Activated effector memory CD4-positive, alpha-beta T cell treated with anti-CD3 and anti-CD28 coated beads, Interleukin-2, amount 50 U/mL, for 16 hours (primary cell): ENCODE results near the gene PLXNA2.

Source experiments
- DNase-seq: peaks from one replicate; pipeline ENCODE4 v3.0.0-alpha.2; 2020

The PLXNA2 gene

DNA sequence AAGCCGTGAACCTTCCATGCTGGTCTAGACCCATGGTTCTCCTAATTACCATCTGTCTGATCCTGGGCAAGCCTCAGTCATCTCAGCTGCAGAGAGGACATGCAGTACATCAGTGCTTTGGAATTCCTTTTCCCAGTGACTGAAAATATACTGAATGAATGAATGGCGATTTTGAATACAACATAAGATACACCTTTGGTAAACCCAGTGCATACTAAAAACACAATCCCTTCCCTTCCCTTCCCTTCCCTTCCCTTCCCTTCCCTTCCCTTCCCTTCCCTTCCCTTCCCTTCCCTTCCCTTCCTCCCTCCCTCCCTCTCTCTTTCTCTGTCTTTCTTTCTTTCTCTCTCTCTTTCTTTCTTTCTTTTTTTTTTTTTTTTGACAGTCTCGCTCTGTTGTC lies 21.3 kb upstream of the PLXNA2 start:
- no peak for DNase-seq

- no peak for DNase-seq
Observed at GRCh38 chr1:208265122-208265469, 20.9 kb upstream of the PLXNA2 start.

DNA sequence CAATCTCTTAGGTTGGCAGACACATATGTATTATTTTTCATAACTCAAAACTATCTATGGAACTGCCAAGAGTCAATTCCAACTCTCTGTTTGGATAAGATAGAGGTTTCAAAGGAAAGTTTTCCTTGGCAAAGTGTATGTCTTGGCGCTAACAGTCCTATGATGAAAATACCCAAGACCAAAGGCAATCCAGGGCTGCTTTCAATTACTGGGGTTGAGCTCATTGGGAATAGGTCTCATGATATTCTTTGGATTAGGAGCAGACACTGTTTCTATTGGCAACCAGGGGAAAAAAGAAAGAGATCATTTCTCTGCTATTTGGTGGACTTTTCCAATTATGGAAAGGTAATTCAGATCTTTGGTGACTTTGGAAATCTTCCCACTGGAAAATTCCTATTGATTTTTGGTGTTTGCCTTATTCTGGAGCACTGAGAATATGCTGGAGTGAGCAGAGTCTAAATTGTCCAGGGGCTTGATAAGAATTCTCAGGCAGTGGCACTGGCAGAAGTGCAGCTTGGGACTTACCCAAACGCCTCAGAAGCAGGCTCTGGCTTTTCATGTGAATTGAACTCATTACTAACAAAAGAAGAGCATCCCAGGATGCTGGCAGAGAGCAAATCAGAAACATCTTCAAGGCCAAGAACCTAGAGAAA lies 20.4 kb upstream of the PLXNA2 start:
- DNase-seq, result no peak

DNA sequence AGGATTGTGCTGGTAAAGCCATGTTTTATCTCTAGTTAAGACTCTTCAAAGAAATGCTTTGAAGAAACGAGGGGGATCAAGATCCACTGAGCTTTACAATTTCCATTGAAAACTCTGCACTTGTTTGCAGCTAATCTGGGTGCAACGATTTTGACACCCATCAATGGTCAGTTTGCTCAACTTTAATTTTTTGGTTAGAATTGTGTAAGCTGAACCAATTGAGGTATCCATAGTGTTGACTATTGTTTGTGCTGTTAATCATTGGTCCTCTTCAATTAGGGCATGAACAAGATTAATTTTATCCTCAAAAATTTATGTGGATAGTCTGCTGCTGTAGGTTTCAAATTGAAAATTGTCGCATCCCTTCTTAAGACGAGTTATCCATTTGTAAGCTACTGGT lies 17.7 kb upstream of the PLXNA2 start:
- no peak for DNase-seq

GRCh38 chr1:208258277-208258676 lies 14.1 kb upstream of the PLXNA2 start:
- no peak for DNase-seq

GRCh38 chr1:208257351-208257750 lies 13.2 kb upstream of the PLXNA2 start:
- no peak for DNase-seq

GRCh38 chr1:208256556-208256955 lies 12.4 kb upstream of the PLXNA2 start:
- no peak for DNase-seq

- no peak for DNase-seq
Observed at GRCh38 chr1:208256091-208256490, 11.9 kb upstream of the PLXNA2 start.

DNA sequence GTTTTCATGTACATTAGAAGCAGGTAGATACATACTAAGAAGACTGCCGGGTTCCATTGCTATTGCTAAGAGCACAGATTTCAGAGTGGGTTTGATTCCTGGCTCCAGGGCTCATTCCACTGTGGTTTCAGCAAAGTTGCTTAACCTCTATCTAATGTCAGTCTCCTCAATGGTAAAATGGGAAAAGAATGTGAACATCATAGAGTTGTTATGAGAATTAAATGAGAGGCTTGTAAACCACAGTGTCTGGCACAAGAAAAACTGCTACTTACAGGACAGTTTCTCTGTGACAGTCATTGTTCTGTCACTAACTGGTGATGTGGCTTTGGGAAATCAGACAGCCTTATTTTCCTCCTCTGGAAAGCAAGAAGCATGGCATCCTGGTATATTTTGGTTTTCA lies 10.7 kb upstream of the PLXNA2 start:
- no peak for DNase-seq

DNA sequence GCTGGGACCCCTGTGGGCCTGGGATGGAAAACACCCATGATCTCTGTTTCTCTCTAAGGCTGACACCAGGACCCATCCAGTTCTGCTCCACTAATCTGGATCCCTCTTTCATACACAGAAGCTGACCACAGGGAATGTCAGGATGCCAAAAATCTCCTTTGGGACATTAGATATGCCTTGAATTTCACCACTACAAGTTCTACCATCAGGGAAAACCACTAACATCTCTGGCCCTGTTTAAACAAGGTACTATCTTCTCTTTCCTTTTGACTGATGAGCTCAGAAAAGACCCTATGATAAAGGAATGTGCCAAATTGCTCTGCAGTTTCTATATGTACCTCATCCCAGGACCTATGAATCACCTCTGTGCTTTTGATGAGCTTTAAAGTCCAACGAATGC lies 10.2 kb upstream of the PLXNA2 start:
- DNase-seq, result no peak

DNA sequence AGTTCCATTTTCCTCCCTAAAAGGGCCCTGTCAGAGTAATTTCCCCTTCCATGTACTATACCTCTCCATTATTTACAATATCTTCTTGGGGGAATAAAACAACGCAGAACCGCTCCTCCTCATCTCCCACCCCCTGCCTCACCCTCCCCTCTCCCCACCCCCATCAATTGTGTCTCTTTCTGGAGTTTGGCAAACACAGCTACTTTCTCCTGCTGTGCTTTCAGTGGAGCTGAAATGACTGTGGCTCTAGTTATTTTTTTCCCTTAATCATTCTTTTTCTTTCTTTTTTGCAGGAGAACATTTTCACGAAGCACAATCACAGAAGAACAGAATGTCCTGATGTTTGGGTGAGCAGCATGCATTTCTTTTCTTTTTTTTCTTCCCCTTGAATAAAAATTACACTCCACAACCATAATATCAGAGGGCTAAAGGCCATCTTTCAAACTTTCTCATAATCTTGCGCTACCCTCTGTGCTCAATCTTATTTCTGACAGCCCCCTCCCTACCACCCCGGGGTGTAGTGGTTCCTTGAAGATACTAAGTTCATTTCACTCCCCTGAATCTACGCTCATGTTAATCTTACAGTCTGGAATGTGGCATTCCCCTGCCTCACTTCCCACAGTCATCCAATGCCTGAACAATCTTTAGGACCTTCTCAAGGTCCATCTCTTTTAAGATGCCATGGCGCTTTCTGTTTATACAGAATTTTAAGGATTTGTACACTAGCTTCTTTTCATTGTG lies 8.8 kb upstream of the PLXNA2 start:
- DNase-seq, result no peak

GRCh38 chr1:208251911-208252835 lies 8.0 kb upstream of the PLXNA2 start:
- no peak for DNase-seq

DNA sequence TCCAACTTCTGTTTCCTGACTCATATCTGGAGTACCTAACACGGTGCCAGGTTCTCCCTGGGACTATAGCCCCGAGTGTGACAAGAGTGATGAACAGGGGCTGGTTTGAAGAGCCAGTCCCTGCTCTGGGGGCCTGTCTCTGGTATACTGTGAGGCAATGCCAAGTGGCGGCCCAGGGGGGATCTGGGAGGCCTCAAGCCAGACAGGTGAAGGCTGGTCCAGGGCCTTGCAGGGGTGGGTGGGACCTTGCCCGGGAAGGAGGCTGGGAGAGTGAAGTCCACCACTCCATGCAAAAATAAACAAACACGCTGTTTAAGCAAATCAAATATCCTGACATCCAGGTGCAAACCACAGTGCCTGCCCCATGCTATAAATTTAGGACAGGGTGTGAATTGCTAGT lies 6.8 kb upstream of the PLXNA2 start:
- no peak for DNase-seq

DNA sequence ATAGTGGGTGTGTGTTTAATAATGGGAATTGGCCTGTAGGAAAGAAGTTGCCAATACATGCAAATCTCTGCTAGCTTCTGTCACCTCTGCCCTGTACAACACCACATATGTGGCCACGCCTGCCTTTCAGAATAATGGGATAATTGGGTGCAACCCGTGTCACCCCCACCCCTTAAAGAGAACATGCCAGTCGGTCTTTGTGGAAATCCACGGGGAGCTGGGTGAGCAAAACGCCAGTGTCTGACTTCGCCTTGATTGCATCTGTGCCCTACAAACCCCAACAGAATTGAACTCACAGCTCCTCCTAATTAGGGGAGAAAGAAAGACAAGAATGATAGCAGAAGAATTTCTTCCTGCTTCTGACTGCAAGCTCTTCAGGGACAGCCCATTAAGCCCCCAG lies 6.4 kb upstream of the PLXNA2 start:
- no peak for DNase-seq

DNA sequence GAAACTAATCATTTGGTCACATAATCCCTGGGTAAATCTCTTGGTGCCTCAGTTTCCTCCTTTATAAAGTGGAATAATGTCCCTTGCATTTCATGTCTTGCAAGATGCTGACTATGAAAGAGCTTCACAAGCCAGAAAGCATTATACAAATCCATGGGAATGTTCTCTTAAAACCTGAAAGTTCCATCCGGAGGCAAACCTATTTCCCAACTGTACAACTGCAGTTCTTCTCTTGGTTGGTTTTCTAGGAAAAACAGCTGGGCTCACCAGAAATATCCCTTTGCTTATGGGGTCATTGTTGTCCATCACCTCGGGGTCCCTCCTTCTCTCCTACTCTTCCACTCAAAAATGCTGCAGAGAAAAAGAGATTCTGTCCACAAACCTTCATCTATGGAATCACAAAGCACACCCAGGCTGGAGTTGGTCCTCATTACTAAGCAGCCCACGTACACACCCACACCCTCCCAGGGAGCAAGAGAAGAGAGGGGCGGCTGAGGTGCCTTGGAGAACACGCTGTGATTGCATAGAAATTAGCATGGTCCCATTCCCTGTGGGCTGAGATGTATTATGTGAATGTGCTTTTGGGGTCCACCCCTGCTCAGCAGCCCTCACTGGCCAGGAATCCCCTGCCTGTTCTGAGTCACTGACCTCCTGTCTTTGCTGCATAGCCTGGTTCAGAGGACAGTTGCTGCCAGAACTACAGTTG lies 5.0 kb upstream of the PLXNA2 start:
- DNase-seq, result no peak

- DNase-seq, result no peak
Observed at GRCh38 chr1:208248307-208248801, 4.2 kb upstream of the PLXNA2 start.

DNA sequence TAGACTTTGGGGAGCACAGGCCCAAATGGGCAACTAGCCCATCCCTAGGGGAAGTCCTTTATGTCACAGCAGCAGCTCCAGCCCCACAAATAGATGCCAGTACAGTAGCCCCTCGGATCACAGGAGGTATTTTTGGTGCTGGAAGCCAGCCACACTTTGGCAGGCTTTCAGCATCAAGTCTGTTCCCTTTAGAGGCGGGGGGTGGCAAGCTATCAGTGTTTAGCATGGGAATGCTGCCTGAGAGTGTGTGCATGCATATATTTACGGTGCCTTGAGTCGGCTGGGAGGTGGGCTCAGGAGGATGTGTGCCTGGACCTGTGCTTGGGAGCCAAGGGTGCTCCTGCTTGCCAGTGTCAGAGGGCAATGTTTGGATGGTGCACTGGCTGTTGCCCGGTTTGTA lies 3.5 kb upstream of the PLXNA2 start:
- no peak for DNase-seq

- peak; percentile 88 for DNase-seq
Observed at GRCh38 chr1:208245185-208245705, 1.1 kb upstream of the PLXNA2 start.

GRCh38 chr1:208243527-208243966 lies 637 bp downstream of the PLXNA2 start:
- DNase-seq, result peak; percentile 66

GRCh38 chr1:208242941-208243526 lies 1.1 kb downstream of the PLXNA2 start:
- no peak for DNase-seq

- no peak for DNase-seq
Observed at GRCh38 chr1:208242146-208242545, 2.0 kb downstream of the PLXNA2 start.

GRCh38 chr1:208241512-208241911 lies 2.7 kb downstream of the PLXNA2 start:
- DNase-seq, result no peak
